GM04503 (cell line): ENCODE data around the gene SHISA6.

Experiments
- DNase-seq: peaks from one replicate; pipeline ENCODE4 v3.0.0-alpha.2; 2012; ENCODE audit warnings: low read depth

Gene SHISA6

GRCh38 chr17:11459861-11460331, 218.9 kb downstream of the SHISA6 start:
- DNase-seq: no peak

DNA sequence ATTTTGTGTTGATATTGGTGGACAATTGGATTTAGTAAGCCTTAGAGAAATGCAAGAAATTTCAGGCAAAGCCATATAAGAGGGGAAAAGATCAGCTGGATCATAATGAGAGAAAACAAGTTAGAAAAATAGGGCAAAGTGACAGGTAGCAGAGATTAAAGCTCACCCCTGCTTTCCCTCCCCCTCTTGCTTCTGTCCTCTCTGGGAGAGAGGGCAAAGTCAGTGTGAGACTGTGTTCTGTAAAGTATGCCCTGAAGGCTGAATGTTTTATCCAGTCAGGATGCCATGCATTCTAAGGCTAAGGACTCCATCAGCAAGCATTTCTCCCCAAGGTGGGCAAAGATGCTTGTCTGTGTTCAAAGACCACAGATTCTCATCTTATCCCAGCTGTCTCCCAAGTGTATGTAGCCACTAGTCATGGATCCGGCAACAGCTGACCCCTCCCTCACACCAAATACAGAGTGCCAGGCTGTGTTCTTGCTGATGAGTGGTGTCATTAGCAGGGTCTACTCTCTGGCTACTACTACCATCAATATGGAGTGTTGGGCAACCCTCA, 221.1 kb downstream of the SHISA6 start:
- no peak for DNase-seq

GRCh38 chr17:11467639-11468038, 226.6 kb downstream of the SHISA6 start:
- no peak for DNase-seq

GRCh38 chr17:11485336-11486100, 244.5 kb downstream of the SHISA6 start:
- no peak for DNase-seq

- no peak for DNase-seq
Observed at GRCh38 chr17:11486101-11486867, 245.3 kb downstream of the SHISA6 start.

DNA sequence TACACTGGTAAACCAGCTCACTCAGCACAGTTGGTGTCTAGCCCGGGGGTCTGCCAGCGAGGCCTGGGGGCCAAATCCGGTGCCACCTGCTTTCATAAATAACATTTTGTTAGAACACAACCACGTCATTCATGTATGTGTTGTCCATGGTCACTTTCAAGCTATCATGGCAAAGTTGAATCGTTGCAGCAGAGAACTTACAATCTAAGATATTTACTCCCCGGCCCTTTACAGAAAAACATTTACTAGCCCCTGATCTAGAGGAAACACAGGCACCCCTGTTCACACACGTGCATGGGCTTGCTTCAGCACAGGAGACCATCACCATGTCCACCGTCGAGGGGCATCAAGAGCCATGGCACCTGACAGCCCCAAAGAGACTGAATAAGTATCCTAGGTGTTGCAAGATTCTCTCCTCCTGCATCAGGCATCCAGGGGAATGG, 245.9 kb downstream of the SHISA6 start:
- no peak for DNase-seq

- no peak for DNase-seq
Observed at GRCh38 chr17:11487469-11487868, 246.5 kb downstream of the SHISA6 start.

DNA sequence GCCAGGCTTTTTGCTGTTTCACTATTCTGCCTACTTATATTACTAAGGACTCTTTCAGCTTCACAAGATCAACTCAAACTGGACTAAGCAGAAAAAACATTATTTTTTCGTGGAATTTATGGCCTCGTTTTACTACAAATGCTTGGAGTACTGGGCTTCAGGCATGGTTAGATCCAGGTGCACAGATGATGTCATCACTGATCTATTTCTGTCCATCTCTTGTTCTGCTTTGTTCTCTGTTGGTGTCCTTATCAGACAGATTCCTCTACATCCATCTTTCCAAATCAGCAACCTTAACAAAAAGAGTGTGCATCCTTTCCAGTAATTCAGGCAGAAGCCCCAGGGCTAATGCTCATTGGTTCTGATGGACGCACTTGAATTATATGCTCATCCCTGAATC, 247.4 kb downstream of the SHISA6 start:
- no peak for DNase-seq

GRCh38 chr17:11490171-11490755, 249.2 kb downstream of the SHISA6 start:
- DNase-seq: no peak

GRCh38 chr17:11492511-11492910, 251.5 kb downstream of the SHISA6 start:
- no peak for DNase-seq

GRCh38 chr17:11493936-11494335, 252.9 kb downstream of the SHISA6 start:
- DNase-seq: no peak

DNA sequence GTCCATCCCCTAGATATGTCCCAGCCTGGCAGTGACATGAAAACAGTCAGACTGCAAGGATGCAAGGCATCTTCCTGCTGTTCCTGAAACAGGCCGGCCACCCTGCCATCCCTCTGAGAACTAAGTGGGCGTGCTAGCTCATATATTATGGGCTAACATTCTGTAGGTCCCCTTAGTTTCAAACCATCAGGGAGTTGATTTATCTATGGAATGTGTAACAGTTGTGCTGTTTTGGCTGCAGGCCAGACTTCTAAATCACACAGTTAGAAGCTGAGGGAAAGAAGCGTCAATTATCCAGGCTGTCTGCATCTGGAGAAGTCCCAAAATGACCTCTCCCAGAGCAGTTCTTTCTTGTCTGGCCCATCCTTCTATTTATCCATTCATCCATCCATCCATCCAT, 254.6 kb downstream of the SHISA6 start:
- no peak for DNase-seq

DNA sequence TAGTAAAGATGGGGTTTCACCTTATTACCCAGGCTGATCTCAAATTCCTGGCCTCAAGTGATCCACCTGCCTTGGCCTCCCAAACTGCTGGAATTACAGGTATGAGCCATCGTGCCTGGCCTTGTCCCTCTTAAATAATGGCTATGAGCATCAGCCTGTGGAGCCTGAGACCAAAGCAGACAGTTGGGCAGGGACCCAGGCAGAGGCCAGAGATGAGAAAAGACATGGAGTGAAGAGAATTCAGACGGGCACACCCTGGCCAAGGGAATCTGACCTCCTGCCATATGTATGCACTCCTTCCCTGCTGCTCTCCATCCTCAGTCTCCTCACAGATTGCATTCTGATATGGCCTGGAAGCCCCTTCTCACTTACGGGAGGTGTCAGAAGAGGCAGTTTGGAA, 258.9 kb downstream of the SHISA6 start:
- DNase-seq: no peak

DNA sequence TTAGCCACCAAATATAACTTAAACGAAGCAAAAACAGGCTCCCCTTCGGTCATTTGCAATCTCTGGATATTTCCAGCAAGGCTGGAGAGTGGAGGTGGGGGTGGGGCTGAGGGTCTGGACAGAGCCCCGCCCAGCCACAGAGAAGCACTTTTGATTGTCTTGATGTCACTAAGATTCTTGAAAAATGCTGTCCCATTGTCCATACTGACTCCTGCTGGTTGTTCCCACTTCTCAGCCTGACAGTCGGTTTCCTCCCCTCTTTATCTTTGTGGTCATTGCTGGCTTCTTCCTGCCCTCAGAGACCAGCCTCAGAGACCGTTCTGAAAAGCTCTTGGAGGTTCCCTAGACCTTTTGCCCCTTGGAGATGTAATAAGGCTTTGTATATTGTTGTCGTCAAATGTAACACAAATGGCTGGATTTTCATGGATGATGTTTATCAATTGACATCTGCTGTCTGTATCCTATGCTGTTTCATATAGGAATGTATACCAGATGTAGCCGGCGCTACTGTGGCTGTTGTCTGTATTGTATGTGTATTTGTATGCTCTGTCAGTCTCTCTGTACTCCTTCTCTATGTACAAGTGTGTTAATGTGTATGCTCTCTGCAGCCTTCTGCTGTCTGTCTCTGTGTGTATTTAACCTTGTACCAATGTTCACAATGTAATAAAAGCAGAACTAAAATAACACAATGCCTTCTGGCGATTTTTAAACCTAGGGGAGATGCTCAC, 262.5 kb downstream of the SHISA6 start:
- DNase-seq: no peak

DNA sequence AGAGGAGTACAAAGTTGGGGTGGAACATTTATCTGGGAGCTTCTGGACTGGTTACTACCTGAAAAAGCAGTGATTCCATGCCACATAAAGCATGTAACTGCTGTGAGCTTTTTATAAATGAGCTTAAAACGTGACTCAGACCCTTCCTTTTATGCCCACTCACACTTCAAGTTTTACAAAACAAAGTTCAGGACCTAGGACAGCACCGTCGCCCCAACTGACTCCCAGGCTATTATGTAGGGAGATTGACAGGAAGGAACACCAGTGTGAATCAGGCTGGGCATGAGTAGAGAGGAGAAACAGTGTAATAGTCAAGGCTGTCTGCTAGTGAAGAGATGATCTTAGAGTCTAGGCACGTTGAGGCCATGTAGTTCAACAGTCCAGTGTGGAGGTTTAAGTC, 265.6 kb downstream of the SHISA6 start:
- no peak for DNase-seq

- DNase-seq: no peak
Observed at GRCh38 chr17:11511696-11512095, 270.7 kb downstream of the SHISA6 start.

DNA sequence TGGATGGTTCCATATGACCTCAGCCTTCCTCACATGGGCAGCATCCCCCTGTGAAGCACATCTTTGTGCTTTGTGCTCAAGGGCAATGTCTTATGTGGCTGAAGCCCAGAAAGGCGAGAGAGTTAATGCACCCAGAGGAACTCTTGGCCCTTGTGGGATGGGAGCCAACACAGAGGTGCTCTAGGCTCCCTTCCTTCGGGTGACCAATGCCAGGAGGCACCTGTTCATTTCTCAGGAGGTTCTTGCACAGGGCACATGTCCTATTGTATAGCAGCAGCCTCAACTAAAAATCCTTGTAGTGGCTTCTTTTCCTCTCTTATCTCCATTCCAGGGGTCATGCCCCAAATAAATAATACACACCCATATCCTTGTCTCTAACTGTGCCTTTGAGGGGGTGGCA, 273.6 kb downstream of the SHISA6 start:
- no peak for DNase-seq

DNA sequence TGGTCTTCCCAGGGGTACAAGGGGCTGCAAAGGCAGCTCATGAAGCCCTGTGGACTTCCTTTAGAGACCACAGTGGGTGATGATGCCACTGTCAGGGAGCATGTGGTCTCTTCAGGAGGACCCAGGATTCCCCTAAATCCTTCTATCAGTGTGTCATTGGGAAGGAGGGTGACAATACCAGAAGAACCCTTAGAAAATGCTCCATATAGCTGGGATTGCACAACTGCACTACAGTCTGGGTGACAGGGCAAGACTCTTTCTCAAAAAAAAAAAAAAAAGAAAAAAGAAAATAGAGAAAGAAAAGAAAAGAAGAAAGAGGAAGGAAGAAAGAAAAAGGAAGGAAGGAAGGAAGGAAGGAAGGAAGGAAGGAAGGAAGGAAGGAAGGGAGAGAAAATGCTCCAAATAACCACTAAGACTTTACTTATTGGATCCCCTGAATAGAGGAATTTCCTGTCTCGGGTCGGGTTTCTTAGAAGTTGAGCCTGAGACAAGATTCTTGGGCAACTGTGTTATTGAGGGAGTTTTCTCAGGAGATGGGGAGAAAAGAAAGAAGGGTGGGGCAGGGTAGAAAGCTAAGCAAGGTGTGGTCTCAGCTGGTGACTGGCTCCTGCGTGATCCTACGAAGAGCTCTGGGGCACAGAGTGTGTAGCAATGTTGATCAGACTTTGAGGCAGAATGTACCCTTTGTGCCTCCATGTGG, 274.1 kb downstream of the SHISA6 start:
- DNase-seq: no peak

GRCh38 chr17:11515901-11516300, 274.9 kb downstream of the SHISA6 start:
- DNase-seq: no peak

DNA sequence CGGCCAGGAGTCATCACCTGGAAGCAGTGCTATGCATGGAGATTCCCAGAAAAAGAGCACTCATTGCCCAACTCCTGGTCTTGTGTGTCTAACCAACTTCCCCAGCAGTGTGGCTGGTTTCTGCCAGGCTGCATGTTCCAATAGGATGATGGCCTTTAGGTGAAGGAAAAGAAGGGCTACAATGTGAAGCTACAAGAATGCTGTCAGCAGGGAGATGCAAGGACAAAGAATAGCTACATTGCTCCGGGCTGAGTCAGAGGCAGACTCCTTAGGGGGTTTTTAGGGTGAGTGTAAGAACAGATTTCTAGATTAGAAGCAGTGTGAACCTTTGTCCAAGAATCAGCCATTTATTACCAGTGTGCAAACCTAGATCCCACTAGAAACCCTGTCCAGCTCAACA, 294.2 kb downstream of the SHISA6 start:
- no peak for DNase-seq

GRCh38 chr17:11538366-11538765, 297.4 kb downstream of the SHISA6 start:
- DNase-seq: no peak
